ENCODE data around the gene MON1B. TPM values are rescaled to one million over a fixed set of nuclear protein-coding genes. Genes with fewer than 3 reads are reported as not detected.
A peak's percentile ranks its signal among the peaks of the same experiment; 100 is the strongest.

MON1B gene
- total RNA-seq, 2 donors from 2014 or later = 43.6 to 45.7 TPM

GRCh38 chr16:77207030-77207429 is 16.0 kb downstream of the MON1B start:
- 72 to 82% methylated on average over 4 to 5 of the region's 5 CpGs for WGBS, 2 experiments (ENCODE audit: insufficient coverage in 1 of 2, insufficient read length in 1 of 2)
- peaks cover 21% of the 10 kb centered on the region for H3K4me1 Mint-ChIP-seq
- no peaks in the 10 kb centered on the region for H3K9me3 ChIP-seq (ENCODE audit: control insufficient read depth, low read length)
- H3K27me3 ChIP-seq (ENCODE audit: control insufficient read depth, insufficient read depth, low read length, poor library complexity, severe bottlenecking) = no peaks in the 10 kb centered on the region
- no peaks in the 10 kb centered on the region for H3K36me3 Mint-ChIP-seq (ENCODE audit: low read depth)
- H3K9me3 Mint-ChIP-seq = no peaks in the 10 kb centered on the region
- no peak overlapping the region for H3K4me3 ChIP-seq (ENCODE audit: low read length)
- peaks cover 26% of the 10 kb centered on the region for H3K27me3 Mint-ChIP-seq (ENCODE audit: insufficient read depth)
- H3K27ac Mint-ChIP-seq = no peak overlapping the region
- no peaks in the 10 kb centered on the region for H3K4me1 ChIP-seq (ENCODE audit: control insufficient read depth, insufficient read depth, low read length)
- no peak overlapping the region for H3K9ac ChIP-seq (ENCODE audit: extremely low read depth, low read length, poor library complexity, severe bottlenecking)
- DNase-seq = peak; percentile 60
- no peak overlapping the region for H3K4me3 Mint-ChIP-seq
- no peak overlapping the region for H3K27ac ChIP-seq (ENCODE audit: low read depth, low read length)
- TF ChIP-seq, protein P1, sequence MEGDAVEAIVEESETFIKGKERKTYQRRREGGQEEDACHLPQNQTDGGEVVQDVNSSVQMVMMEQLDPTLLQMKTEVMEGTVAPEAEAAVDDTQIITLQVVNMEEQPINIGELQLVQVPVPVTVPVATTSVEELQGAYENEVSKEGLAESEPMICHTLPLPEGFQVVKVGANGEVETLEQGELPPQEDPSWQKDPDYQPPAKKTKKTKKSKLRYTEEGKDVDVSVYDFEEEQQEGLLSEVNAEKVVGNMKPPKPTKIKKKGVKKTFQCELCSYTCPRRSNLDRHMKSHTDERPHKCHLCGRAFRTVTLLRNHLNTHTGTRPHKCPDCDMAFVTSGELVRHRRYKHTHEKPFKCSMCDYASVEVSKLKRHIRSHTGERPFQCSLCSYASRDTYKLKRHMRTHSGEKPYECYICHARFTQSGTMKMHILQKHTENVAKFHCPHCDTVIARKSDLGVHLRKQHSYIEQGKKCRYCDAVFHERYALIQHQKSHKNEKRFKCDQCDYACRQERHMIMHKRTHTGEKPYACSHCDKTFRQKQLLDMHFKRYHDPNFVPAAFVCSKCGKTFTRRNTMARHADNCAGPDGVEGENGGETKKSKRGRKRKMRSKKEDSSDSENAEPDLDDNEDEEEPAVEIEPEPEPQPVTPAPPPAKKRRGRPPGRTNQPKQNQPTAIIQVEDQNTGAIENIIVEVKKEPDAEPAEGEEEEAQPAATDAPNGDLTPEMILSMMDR (conservative IDR thresholded peaks at IDR 0.05) = no peak
- no peaks in the 10 kb centered on the region for H3K36me3 ChIP-seq (ENCODE audit: control insufficient read depth, insufficient read depth, low read length)

DNA sequence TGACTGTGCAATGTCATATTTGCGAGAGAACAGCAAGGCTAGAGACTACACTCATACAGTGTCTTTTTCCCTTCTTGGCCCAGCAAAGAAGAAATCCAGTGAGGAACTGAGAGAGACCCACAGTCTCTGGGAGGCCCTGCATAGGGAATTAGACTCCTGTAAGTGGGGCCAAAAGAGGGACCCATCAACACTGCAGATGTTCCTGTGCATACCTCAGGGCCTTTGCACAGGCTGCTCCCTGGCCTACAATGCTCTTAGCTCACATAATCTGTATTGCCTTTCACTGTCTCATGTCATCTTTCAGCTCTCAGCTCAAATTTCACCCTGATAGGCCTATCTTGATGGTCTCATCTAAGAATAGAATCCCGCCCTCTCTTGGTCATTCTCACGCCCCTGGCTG is 17.4 kb downstream of the MON1B start:
- H3K9me3 ChIP-seq (ENCODE audit: control insufficient read depth, low read length) = no peaks in the 10 kb centered on the region
- no peak overlapping the region for H3K4me3 ChIP-seq (ENCODE audit: low read length)
- no peak overlapping the region for H3K27ac ChIP-seq (ENCODE audit: low read depth, low read length)
- H3K4me1 Mint-ChIP-seq = peaks cover 23% of the 10 kb centered on the region
- DNase-seq = no peak
- TF ChIP-seq, protein P1 (conservative IDR thresholded peaks at IDR 0.05) = no peak
- no peaks in the 10 kb centered on the region for H3K36me3 ChIP-seq (ENCODE audit: control insufficient read depth, insufficient read depth, low read length)
- H3K4me1 ChIP-seq (ENCODE audit: control insufficient read depth, insufficient read depth, low read length) = no peaks in the 10 kb centered on the region
- no peaks in the 10 kb centered on the region for H3K27me3 ChIP-seq (ENCODE audit: control insufficient read depth, insufficient read depth, low read length, poor library complexity, severe bottlenecking)
- no peak overlapping the region for H3K9ac ChIP-seq (ENCODE audit: extremely low read depth, low read length, poor library complexity, severe bottlenecking)
- H3K27me3 Mint-ChIP-seq (ENCODE audit: insufficient read depth) = peaks cover 26% of the 10 kb centered on the region
- no peak overlapping the region for H3K27ac Mint-ChIP-seq
- no peaks in the 10 kb centered on the region for H3K36me3 Mint-ChIP-seq (ENCODE audit: low read depth)
- H3K9me3 Mint-ChIP-seq = no peaks in the 10 kb centered on the region
- 62 to 78% methylated on average over 3 of the region's 3 CpGs for WGBS, 2 experiments (ENCODE audit: insufficient coverage in 1 of 2, insufficient read length in 1 of 2)
- H3K4me3 Mint-ChIP-seq = no peak overlapping the region

DNA sequence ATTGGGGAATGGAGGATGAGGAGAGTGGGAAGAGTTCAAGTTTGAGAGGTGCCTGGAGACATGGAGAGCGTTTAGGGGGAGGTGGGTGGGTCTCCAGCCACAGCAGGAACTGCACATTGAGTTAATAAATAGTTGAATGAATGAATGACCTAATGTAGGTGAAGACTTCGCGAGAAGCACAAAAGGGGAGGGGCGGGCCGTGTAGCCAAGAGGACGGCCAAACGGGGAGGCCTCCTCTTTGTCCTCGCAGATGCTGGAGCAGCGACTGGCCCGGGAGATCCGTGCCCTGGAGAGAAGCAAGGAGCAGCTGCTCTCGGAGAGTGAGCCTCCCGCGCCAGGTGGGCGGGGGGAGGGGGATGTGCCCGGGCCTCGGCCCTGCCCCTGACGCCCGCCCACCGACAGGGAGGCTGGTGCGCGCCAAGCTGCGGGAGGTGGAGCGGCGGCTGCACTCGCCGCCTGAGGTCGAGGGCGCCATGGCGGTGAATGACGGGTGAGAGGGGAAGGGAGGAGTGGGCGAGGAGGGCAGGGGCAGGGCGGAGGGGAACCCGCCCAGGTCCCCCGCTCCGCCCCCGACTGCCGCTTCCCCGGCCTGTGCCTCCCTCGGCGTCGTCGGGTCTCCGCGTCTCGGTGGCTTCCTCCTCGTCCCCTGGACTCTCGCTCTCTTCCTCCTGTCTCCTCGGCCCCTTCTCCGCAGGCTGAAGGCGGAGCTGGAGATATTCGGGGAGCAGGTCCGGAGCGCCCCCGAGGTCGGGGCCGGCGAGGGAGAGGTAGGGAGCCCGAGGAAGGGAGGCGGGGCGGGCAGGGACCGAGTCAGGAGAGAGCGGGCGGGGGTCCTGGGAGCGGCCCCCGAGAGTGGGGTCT is 21.1 kb downstream of the MON1B start:
- Histone ChIP-seq H3K4me3 (ENCODE audit: low read length) (peak overlapping the region; percentile 79), H3K27me3 (ENCODE audit: control insufficient read depth, insufficient read depth, low read length, poor library complexity, severe bottlenecking) (no peaks in the 10 kb centered on the region), H3K36me3 (ENCODE audit: control insufficient read depth, insufficient read depth, low read length) (no peaks in the 10 kb centered on the region), H3K4me1 (ENCODE audit: control insufficient read depth, insufficient read depth, low read length) (no peaks in the 10 kb centered on the region), H3K9ac (ENCODE audit: extremely low read depth, low read length, poor library complexity, severe bottlenecking) (peak overlapping the region; percentile 53), H3K9me3 (ENCODE audit: control insufficient read depth, low read length) (no peaks in the 10 kb centered on the region), H3K27ac (ENCODE audit: low read depth, low read length) (peak overlapping the region; percentile 91)
- Mint-ChIP-seq H3K27me3 (ENCODE audit: insufficient read depth) (peaks cover 26% of the 10 kb centered on the region), H3K9me3 (no peaks in the 10 kb centered on the region), H3K27ac (peak overlapping the region; percentile 39), H3K36me3 (ENCODE audit: low read depth) (no peaks in the 10 kb centered on the region), H3K4me1 (peaks cover 17% of the 10 kb centered on the region), H3K4me3 (peak overlapping the region; percentile 67)
- WGBS, 2 experiments (ENCODE audit: insufficient coverage in 1 of 2, insufficient read length in 1 of 2) = 1 to 20% methylated on average over 3 to 66 of the region's 66 CpGs
- peak; percentile 95 for DNase-seq
- TF ChIP-seq, protein P1 (conservative IDR thresholded peaks at IDR 0.05) = peak; percentile 13
